NCI-H128 (cell line): Measurements from ENCODE around the gene EXOSC10.
A peak's percentile ranks its signal among the peaks of the same experiment; 100 is the strongest.
"Not testable (repeated sequence)": the region's sequence is repeated elsewhere in the genome, so short reads cannot be mapped to it uniquely, and the experiment has no call there.

Source experiments
- DNase-seq: peaks from one replicate; lab custom pipeline; 2025; ENCODE audit not compliant: unreplicated experiment; lab: John Stamatoyannopoulos, UW

Gene EXOSC10

DNA sequence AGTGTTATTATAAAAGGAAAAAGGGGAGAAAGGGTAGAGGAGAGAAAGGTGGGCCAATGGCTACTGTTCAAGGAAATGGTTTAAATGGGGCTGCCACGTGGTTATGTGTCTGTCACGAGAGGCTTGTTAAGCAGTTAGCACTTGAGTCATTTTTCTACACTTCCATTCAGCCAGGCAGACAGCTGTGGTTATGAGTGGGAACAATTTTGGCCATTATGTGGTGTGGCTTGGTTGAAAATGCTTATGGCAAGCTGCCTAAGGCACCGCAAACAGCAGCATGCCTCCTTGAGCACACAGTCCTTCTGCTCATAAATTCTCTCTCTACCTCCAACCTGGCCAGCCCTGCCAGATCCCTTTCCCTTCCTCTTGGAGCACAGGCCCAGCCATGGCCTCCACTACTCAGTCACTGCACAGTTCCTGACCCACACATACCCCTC lies 36.7 kb downstream of the EXOSC10 start:
- no peak for DNase-seq

DNA sequence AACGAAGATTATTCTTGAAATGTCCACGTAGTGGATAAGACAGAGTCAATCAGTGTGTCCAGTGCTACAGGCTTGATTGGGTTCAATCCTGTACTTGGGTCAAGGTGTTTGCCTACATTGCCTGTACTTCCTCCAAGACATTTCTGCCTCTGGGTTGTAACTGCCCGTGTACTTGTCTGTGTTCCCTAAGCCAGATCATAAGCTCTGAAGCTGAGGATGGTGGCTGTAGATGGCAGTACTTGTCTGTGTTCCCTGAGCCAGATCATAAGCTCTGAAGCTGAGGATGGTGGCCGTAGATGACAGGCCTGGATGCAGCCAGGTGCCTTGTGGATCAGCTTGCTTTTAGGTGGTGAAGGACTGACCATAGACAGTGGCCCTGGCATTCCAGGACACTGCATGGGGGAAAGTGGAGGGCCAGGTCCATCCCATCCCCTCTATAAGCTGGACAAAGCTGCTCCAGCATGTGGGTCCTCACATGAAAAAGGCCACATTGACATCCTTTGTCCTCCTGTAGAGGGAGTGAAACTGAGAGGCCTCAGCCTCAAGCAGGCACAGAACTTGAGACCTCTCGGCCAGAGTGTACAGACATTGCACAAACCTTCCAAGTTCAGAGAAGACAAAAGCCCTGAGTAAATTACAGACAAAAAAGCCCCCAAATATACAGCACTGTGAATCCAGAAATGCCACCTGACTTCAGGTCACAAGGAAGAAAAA lies 37.9 kb downstream of the EXOSC10 start:
- DNase-seq: no peak

DNA sequence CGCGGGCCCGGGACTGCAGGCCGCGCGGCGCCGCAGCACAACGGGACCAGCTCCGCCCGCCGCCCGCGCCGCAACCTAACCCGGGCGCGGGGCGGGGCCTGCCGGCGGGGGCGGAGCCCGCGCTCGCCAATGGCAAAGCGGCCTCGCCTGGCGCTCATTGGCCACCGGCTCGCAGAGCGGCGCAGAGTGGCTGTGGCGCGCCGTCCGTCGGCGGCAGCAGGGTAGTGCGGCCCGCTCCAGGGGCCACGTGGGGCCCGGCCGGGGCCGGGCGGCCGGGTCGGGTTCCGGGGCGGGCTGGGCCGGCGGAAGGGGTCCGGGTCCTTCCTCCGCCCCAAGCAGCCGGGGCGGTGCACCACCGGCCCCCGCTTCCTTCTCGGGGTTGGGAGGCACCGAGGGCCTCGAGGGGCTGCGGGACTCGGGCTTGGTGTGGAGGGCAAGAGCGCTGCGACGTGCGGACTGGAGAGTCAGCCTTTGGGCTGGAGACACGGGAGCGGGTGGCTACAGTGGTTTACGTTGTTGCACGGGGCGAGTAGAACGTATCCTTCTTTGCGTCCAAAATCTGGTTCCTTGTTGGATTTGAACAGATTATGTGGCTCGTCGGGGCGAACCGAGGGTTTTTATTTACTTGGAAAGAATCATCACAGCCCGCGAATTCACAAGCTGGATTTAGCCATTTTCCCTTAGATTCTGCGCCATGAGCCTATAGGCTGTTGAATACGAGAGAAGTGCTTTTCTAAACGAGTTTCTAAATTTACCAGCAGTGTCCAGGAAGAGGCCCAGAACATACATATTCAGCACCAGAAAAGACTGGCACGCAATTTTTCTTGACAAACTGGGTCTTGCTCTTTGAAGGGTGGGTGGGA lies 39.5 kb downstream of the EXOSC10 start, which contains the start of gene SRM:
SRM (minus strand) TSS at position 51 of the 863 bp plus-strand sequence. CDS start 75 bp downstream, outside the sequence.
- DNase-seq: peak; percentile 89

DNA sequence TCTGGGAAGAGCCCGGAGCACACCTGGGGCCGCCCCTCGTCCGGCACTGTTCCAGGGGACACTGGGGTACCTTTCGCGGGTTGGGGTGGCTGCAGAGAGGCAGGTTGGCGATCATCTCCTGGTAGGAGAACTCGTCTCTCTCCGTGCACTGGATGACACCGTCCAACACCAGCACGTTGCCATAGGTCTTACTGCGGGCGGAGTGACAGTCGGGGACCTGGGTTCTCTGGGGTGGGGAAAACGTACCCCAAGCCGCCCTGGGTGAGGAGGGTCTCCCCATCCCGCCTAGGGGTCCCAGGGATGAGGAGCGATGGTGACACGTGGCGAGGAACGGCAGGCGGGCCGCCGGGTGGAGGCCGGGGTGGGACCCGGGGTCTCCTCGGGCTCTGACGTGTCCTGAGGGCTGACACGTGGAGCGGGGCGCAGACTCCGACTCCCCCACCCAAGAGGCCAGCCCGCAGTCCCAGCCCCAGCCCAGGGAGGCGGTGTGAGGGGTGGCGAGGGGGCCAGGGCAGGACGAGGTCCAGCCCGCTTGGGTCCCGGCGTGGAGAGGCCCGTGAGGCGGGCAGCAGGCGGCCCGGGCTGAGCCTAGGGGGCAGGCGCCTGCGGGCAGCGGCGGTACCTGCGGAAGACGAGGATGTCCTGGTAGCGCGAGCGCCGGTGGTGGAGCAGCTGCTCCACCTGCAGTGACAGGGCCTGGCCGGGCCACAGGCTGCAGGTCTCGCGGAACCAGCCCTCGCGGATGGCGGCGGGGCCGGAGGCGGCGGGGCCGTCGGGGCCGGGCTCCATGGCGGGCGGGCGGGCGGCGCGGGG lies 40.3 kb downstream of the EXOSC10 start:
- no peak for DNase-seq

DNA sequence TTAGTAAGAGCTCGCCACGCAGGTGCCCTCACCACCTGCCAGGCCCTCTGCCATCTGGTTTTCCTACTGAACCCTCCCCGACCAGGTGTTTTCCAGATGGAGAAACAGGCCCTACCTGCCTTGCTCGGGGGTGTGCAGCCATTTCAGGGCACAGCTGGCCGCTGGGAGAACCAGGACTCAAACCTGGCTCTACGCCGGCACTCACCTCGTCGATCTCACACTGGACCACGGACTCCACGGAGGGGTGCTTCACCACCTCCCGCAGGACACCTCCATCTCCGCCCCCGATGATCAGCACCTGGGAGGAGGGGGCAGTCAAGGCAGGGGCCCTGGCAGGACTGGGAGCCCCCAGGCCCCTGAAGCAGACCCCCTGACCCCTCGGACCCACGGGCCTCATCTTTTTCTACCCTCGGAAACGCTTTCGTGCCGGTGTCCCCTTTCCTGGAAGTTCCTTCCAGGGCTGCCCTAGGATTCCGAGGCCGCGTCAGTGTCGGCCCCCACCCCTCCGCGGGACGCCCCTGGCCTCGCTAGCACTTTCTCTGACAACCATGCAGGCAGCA lies 41.0 kb downstream of the EXOSC10 start:
- no peak for DNase-seq

DNA sequence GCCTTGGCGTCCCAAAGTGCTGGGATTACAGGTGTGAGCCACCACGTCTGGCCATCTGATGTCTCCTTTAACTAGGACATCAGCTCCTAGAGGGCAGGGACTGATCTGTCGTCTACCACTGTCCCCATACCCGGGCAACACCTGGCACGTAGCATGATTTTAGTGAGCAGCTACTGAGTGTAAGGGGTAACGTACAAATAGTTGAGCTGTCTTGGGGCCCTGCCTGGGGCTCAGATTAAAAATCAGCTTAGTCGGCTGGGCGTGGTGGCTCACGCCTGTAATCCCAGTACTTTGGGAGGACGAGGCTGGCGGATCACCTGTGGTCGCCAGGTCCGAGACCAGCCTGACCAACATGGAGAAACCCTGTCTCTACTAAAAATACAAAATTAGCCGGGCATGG lies 41.6 kb downstream of the EXOSC10 start:
- DNase-seq: no peak

DNA sequence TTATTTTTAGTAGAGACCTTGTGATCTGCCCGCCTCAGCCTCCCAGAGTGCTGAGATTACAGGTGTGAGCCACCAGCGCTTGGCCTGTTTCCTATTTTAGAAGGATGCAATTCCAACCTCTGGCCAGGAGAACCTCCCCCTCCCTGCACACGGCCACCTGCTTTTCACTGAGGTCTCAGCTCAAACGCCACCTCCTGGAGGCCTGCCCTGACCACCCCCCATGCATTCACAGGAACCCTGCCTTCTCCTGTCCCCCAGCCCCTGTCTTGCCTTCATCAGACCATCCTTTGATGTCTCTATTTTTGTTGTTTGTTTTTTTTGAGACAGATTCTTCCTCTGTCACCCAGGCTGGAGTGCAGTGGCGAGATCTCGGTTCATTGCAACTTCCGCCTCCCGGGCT lies 42.2 kb downstream of the EXOSC10 start:
- no peak for DNase-seq

DNA sequence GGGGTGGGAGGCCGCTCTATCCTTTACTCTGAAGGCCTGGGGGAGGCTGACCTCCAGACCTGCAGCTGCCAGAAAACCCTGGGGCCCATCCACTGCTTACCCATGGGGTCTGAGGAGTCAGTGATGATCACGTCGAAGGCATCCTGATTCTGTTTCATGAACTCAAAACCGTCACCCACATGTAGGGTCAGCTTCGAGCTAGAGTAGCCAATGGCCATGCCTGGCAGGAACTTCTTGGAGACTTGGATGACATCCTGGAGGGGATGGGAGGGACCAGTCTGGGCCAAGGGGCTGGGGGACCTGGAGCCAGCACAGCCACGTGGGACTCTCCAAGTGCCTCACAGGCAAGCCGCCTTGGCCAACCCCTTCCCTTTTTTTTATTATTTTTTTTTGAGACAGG lies 43.2 kb downstream of the EXOSC10 start:
- no peak for DNase-seq

DNA sequence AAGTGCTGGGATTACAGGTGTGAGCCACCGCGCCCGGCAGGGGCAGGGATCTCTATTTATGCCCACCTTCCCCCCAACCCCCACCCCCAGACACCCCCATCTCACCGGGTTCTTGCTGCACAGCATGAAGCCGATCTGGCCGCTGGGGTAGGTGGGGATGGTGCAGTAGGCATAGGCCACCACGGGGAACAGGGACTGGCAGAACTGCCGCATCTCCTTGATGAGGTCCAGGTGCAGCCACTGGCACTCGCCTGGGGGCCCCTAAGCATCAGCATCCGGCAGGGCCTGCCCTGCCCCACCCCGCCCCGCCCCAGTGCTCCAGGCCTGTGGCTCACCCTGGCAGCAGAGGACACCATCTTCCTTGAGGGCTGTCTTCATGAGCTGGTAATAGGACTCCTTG lies 44.0 kb downstream of the EXOSC10 start:
- no peak for DNase-seq

DNA sequence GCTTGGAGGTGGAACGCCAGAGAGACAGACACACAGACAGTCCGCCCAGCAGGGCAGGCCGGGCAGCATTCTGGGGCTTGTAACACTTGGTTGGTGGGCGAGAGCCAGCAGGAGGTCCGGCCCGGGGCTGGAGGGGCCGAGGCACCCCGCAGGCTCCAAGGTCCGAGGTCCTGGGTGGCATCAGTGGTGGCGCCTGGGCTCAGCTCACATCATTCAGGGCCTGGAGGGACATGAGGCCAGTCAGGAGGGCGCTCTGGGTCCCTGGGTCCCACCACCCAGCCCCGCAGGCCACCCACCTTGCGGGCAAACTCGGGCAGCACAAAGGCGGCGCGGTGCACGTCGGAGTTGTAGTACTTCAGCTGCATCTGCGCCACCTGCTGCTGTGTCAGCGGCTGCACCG lies 45.0 kb downstream of the EXOSC10 start:
- DNase-seq: peak; percentile 32

DNA sequence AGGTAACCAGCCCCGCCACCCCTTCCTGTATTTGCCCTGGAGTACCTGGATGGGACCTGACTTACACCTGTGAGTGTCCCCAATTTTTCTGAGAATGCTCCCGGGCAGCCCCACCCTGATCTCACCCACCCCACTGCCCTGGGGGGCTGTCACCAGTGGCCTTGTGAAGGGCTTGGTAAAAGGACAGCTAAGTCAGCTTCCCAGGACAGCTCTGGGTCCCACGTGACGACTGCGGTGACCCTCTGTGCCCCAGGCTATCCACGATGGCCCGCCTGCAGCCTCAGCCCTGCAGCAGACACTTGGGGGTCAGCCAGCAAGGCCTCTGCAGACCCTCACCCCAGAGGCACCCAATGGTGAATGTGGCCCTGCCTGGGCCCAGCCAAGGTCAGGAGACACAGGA lies 45.5 kb downstream of the EXOSC10 start:
- DNase-seq: no peak

DNA sequence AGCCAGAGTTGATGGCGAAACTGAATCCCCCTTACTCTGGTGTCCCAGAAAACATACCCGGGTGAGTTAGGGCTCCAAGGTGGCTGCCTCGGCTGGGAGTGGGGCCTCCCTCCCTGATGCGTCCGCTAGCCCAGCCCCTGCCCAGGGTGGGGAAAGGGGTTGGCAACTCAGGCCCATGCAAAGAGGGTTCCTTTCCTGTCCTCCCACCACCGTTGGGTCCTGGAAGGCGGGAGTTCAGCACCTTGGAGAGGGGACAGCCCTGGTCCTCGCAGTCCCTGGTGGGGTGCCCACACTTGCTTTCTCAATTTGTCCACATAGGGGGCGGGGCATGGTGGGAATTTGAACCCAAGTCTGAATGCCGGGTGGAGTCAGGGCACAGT lies 45.9 kb downstream of the EXOSC10 start:
- no peak for DNase-seq

DNA sequence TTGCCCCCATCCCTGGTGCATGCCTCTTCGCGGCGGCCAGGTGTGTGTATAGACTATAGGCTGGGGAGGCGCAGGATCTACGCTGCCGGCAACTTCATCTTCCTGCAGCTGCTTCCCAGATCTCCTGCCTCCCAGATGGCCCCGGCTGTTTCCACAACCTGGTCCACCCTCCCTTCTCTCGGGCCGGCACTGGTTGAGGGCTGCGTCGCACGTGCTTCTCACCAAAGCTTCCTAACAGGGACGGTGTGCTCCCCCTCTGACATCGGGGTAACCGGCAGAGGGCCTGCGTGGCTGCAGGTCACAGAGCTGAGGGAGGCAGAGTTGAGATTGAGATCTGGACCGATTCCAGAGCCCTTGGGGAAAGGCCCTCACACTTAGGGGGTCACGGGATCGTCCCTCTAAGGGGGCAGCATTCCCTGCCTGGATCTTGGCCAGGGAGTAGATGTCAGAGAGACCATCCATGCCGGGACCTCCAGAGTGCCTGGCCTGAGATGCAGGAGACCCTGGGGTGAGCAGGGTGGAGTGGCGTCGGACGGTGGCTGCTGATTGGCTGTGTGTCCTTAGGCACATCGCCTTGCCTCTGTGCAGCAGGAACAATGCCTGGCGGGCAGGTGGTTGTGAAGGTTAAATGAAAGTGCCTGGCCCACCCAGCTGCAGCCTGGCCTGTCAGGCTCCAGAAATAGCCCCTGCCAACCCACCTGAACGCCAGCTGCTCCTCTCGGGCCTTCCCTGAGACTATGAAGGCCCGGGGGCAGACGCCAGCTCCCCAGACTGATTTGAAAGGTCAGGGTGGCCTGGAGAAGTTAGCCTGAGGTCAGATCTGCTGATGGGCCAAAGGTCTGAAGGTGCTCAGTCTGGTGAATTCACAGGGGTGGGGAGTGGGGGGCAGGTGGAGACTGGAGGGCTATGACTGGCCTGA lies 46.6 kb downstream of the EXOSC10 start:
- no peak for DNase-seq

DNA sequence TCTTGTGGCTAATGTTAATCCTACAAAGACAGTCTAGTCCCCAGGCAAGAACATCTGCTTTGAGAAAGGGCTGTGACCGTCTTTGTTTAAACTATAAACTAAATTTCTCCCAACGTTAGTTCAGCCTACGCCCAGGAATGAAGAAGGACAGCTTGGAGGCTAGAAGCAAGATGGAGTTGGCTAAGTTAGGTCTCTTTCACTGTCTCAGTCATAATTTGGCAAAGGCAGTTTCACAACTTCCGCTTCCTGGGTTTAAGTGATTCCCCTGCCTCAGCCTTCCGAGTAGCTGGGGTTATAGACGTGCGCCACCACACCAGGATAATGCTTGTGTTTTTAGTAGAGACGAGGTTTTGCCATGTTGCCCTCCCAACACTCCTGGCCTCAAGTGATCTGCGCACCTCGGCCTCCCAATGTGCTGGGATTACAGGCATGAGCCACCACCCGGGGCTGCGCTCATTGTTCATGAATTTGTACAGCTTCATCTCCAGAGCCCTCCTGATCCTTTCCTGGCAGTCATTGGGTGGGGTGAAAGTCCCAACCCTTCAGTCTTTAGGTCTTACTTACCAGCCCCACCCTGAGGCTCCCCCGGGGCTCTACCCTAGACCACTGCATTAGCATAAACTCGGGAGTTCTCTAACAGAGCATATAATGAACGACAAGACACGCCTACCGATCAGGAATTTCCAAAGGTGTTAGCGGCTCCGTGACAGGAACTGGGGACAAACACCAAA lies 47.7 kb downstream of the EXOSC10 start:
- DNase-seq: no peak

DNA sequence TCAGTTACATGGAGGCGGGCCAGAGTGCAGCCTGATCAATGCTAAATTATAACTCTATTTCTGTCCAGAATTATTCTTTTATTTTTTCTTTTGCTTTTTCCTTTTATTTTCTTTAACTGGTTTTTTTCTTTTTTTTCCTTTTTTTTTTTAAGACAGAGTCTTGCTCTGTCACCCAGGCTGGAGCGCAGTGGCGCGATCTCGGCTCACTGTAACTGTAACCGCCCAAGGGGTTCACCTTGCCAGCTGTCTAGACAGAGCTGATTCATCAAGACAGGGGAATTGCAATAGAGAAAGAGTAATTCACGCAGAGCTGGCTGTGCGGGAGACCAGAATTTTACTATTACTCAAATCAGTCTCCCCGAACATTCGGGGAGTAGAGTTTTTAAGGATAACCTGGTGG lies 48.5 kb downstream of the EXOSC10 start:
- not testable (repeated sequence) for DNase-seq

DNA sequence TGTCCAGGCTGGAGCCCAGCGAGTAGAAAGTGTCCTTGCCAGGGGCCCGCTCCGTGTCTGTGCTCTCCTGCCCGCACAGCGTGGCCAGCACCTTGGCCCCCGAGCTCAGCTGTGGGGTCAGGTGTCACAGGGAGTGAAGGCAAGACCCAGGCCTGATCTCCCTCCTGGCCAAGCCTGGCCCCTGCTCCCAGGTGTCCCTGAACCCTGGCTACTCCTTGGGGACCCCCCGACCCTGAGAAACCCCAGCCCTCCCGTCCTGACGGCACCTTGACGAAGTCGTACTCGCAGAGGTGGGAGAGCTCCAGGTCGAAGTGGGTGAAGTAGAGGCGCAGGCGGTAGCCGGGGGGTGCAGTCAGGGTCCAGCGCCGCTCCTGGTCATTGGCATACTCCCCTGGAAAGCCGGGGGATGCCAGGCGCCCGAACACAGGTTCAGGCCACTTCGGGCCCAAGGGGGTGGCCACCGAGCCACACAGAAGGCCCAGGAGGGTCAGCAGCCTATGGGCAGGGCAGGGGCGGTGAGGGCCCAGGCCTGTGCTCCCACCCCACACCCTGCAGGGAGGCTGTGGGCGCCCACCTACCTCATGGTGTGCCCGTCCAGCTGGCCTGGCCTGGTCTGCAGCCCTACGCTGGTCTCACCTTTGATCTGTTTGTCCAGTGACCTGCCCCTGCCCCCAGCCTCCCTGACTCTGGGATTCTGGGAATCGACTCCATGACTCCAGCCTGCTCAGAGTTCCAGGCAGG lies 52.9 kb downstream of the EXOSC10 start, which contains the start of gene MASP2:
MASP2 (minus strand) TSS at position 615 of the 741 bp plus-strand sequence; CDS start at position 583, 32 bp downstream.
- no peak for DNase-seq

DNA sequence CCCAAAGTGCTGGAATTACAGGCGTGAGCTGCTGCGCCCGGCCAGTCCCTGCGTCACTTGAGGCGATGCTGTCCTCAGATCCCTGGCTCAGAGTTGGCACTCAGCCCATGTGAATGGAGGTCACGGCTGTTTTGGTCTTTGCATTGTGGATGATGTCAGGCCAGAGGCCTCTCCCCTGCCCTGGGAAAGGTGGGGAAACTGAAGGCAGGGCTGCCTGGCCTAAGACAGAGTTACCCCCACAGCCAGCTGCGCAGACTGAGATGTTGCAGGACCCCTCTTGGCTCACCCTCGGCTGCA lies 53.5 kb downstream of the EXOSC10 start:
- DNase-seq: no peak

DNA sequence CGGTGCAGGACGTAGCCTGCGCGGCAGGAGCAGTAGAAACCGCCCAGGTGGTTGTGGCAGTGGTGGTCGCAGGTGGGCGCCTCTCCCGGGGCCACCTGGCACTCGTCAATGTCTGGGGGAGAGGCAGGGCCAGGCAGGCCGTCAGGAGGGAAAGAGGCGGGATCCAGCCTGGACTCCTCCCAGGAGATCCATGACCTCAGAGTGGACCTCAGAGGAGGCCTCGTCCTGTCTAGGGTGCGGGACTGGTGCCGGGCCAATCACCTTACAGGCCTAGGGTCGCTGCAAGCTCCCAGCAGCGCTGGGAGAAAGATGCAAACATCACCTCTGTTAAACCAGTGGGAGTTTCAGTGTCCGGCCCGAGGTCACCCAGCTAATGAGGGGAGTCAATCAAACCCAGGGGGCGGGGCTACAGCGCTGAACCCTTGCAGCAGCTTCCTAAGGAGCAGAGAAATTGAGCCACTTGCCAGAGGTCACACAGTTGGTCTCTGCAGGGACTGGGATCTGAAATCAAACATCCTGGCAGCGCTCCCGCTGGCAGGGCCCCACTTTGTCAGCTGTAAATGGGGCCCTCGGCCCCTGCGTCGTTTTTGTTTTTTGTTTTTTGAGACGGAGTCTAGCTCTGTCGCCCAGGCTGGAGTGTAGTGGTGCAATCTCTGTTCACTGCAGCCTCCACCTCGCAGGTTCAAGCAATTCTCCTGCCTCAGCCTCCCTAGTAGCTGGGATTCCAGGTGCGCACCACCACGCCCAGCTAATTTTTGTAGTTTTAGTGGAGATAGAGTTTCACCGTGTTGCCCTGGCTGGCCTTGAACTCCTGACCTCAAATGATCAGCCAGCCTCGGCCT lies 54.0 kb downstream of the EXOSC10 start:
- DNase-seq: no peak
